ENCODE results near the gene CRLF1.

The CRLF1 gene

DNA sequence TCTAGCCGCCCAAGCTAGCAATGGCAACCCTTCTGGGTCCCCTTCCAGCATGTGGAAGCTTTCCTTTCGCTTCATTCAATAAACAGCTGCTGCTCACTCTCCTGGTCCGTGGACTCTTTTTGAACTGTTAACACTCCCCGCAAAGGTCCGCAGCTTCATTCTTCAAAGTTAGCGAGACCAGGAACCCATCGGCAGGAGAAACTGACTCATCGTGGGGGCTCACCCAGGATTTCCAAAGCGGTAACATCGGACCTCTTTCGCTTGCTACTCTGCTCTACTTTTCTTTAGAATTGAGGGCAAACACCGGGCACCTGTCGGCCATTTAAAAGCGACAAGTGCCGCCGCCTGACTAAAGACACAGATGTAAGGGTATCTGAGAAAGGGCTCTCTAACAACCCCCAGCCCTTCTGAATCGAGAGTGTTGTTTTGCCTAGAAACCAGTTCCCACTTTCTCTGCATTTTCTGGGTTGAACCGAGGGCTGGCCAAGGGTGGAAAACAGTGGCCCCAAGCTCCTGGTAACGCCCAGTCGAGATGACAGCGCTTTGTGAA is 29.2 kb downstream of the CRLF1 start:
- ChIA-PET POLR2A (interaction anchor here (0.8 to 1.8 kb wide), 3 partner anchors 9 to 379 kb away, joined by 3 to 6 read pairs (median 6); partner anchors contain the start of gene REX1BD), CTCF (interaction anchor here (1.2 to 1.6 kb wide), 3 partner anchors 11 to 270 kb away, joined by 3 to 6 read pairs (median 6); partner anchors contain the start of gene REX1BD)
- Histone ChIP-seq H3K4me3 (ENCODE audit: low read depth, low read length) (no peak overlapping the region), H3K27ac (ENCODE audit: extremely low read depth, low read depth, low read length) (no peak overlapping the region), H3K9me3 (ENCODE audit: control insufficient read depth, insufficient read depth, low read depth, low read length) (no peaks in the 10 kb centered on the region), H3K4me1 (ENCODE audit: control insufficient read depth, insufficient read depth, low read length) (peaks cover 3% of the 10 kb centered on the region; the same call in 1 of the 2 replicates), H3K36me3 (ENCODE audit: control insufficient read depth in 2 of 2, insufficient read depth in 1 of 2, low read length in 2 of 2) (peaks cover 17 to 53% of the 10 kb centered on the region in 2 experiments; a peak in 2 of 3 replicates)
- TF ChIP-seq SCRT1 (tag by site-specific recombination; IDR thresholded peaks at IDR 0.05; ENCODE audit: borderline replicate concordance): peak; percentile 94
- TF ChIP-seq, protein P1, sequence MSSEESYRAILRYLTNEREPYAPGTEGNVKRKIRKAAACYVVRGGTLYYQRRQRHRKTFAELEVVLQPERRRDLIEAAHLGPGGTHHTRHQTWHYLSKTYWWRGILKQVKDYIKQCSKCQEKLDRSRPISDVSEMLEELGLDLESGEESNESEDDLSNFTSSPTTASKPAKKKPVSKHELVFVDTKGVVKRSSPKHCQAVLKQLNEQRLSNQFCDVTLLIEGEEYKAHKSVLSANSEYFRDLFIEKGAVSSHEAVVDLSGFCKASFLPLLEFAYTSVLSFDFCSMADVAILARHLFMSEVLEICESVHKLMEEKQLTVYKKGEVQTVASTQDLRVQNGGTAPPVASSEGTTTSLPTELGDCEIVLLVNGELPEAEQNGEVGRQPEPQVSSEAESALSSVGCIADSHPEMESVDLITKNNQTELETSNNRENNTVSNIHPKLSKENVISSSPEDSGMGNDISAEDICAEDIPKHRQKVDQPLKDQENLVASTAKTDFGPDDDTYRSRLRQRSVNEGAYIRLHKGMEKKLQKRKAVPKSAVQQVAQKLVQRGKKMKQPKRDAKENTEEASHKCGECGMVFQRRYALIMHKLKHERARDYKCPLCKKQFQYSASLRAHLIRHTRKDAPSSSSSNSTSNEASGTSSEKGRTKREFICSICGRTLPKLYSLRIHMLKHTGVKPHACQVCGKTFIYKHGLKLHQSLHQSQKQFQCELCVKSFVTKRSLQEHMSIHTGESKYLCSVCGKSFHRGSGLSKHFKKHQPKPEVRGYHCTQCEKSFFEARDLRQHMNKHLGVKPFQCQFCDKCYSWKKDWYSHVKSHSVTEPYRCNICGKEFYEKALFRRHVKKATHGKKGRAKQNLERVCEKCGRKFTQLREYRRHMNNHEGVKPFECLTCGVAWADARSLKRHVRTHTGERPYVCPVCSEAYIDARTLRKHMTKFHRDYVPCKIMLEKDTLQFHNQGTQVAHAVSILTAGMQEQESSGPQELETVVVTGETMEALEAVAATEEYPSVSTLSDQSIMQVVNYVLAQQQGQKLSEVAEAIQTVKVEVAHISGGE (tag by site-specific recombination; conservative IDR thresholded peaks at IDR 0.05; ENCODE audit: low read depth): no peak
- peak; percentile 91 for TF ChIP-seq SCRT2 (tag by site-specific recombination; IDR thresholded peaks at IDR 0.05)
- TF ChIP-seq ZNF621 (tag by site-specific recombination; IDR thresholded peaks at IDR 0.05): no peak
- no peak for TF ChIP-seq ZNF324 (tag by site-specific recombination; IDR thresholded peaks at IDR 0.05)
- TF ChIP-seq, protein P2, sequence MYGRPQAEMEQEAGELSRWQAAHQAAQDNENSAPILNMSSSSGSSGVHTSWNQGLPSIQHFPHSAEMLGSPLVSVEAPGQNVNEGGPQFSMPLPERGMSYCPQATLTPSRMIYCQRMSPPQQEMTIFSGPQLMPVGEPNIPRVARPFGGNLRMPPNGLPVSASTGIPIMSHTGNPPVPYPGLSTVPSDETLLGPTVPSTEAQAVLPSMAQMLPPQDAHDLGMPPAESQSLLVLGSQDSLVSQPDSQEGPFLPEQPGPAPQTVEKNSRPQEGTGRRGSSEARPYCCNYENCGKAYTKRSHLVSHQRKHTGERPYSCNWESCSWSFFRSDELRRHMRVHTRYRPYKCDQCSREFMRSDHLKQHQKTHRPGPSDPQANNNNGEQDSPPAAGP (tag by site-specific recombination; IDR thresholded peaks at IDR 0.05): no peak
- TF ChIP-seq PRDM1 (tag by site-specific recombination; IDR thresholded peaks at IDR 0.05): 0 out of 2 replicates have a peak, but pooled peaks have one; percentile 47

DNA sequence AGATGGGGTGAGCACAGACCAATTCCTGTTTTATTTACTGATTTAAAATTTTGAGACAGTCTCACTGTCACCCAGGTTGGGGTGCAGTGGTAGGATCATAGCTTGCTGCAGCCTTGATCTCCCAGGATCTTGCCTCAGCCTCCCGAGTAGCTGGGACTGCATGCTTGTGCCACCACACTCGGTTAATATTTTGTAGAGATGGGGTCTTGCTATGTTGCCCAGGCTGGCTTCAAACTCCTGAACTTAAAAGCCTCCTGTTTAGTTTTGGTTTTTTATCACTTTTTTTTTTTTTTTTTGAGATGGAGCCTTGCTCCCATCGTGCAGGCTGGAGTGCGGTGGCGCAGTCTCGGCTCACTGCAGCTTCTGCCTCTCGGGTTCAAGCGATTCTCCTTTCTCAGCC is 30.2 kb downstream of the CRLF1 start:
- peaks cover 17 to 54% of the 10 kb centered on the region in 2 experiments; a peak in 2 of 3 replicates for H3K36me3 ChIP-seq (ENCODE audit: control insufficient read depth in 2 of 2, insufficient read depth in 1 of 2, low read length in 2 of 2)
- ChIA-PET CTCF (interaction anchor here (0.8 to 1.6 kb wide), 3 partner anchors 18 to 114 kb away, joined by 3 to 6 read pairs (median 6); no protein-coding TSS in a partner anchor), POLR2A (interaction anchor here (0.7 to 1.5 kb wide), 2 partner anchors 13 to 131 kb away, joined by 5 read pairs; partner anchors contain the start of gene REX1BD)
- TF ChIP-seq ZNF121 (tag by site-specific recombination; IDR thresholded peaks at IDR 0.05) (peak; percentile 81), PRDM10 (tag by site-specific recombination; IDR thresholded peaks at IDR 0.05) (no peak), TSHZ1 (tag by site-specific recombination; IDR thresholded peaks at IDR 0.05; ENCODE audit: borderline replicate concordance) (no peak), ZNF785 (tag by site-specific recombination; IDR thresholded peaks at IDR 0.05) (no peak), ZNF747 (tag by site-specific recombination; IDR thresholded peaks at IDR 0.05) (no peak)
- no peaks in the 10 kb centered on the region for H3K9me3 ChIP-seq (ENCODE audit: control insufficient read depth, insufficient read depth, low read depth, low read length)
- peaks cover 3% of the 10 kb centered on the region; the same call in 1 of the 2 replicates for H3K4me1 ChIP-seq (ENCODE audit: control insufficient read depth, insufficient read depth, low read length)
- H3K4me3 ChIP-seq (ENCODE audit: low read depth, low read length): no peak overlapping the region
- H3K27ac ChIP-seq (ENCODE audit: extremely low read depth, low read depth, low read length): no peak overlapping the region
